ENCODE data around the gene ADAM15. TPM values are rescaled to one million over a fixed set of nuclear protein-coding genes. Genes with fewer than 3 reads are reported as not detected.

Gene ADAM15
- total RNA-seq, 1 experiment from 2014 or later, result 38.4 TPM

- TF ChIP-seq NFATC4 (CRISPR knock-in tag; IDR thresholded peaks at IDR 0.05) (peak; percentile 23; the same call in 1 of the 2 replicates), TEAD1 (CRISPR knock-in tag; IDR thresholded peaks at IDR 0.05) (peak; percentile 88)
These were observed 33.8 kb upstream of the ADAM15 start (continued) for GRCh38 chr1:155017041-155017945.

- ATAC-seq, result no peak
- DNase-seq (ENCODE audit: low spot score), result no peak
- no peaks in the 10 kb centered on the region for H3K9me3 Mint-ChIP-seq
- H3K27me3 Mint-ChIP-seq (ENCODE audit: low read depth), result peaks cover 4% of the 10 kb centered on the region; the same call in 1 of the 2 replicates
- H3K27ac Mint-ChIP-seq, result no peak overlapping the region
- TF ChIP-seq NFE2L1 (CRISPR knock-in tag; IDR thresholded peaks at IDR 0.05), result no peak
- no peak for TF ChIP-seq ZNF532 (CRISPR knock-in tag; IDR thresholded peaks at IDR 0.05; ENCODE audit: borderline replicate concordance)
- no peak for TF ChIP-seq MXD4 (CRISPR knock-in tag; IDR thresholded peaks at IDR 0.05; ENCODE audit: borderline replicate concordance)
- no peak for TF ChIP-seq USF1 (CRISPR knock-in tag; IDR thresholded peaks at IDR 0.05)
- TF ChIP-seq STAT6 (CRISPR knock-in tag; conservative IDR thresholded peaks at IDR 0.05; ENCODE audit: low read depth), result no peak
- no peak for TF ChIP-seq ATF1 (CRISPR knock-in tag; IDR thresholded peaks at IDR 0.05)
- TF ChIP-seq ERG (CRISPR knock-in tag; IDR thresholded peaks at IDR 0.05), result no peak
- no peak for TF ChIP-seq ZNF281 (CRISPR knock-in tag; IDR thresholded peaks at IDR 0.05)
- TF ChIP-seq GTF2I (CRISPR knock-in tag; conservative IDR thresholded peaks at IDR 0.05), result no peak
- TF ChIP-seq TEAD4 (CRISPR knock-in tag; IDR thresholded peaks at IDR 0.05), result no peak
- no peak for TF ChIP-seq TCF7 (CRISPR knock-in tag; IDR thresholded peaks at IDR 0.05; ENCODE audit: low read depth)
- TF ChIP-seq ESRRA (CRISPR knock-in tag; IDR thresholded peaks at IDR 0.05; ENCODE audit: borderline replicate concordance), result no peak
- TF ChIP-seq SMAD4 (CRISPR knock-in tag; IDR thresholded peaks at IDR 0.05), result no peak
- TF ChIP-seq NR2C2 (CRISPR knock-in tag; IDR thresholded peaks at IDR 0.05), result no peak
- no peak for TF ChIP-seq E2F5 (CRISPR knock-in tag; IDR thresholded peaks at IDR 0.05)
- TF ChIP-seq ETV6 (CRISPR knock-in tag; IDR thresholded peaks at IDR 0.05), result no peak
- peaks cover 40% of the 10 kb centered on the region for H3K4me1 Mint-ChIP-seq
- CTCF ChIA-PET, result interaction anchor here (0.6 to 6.8 kb wide), 46 partner anchors 8 to 209 kb away, joined by 3 to 79 read pairs (median 8); partner anchors contain the start of genes ADAM15, DCST1, DCST2 and EFNA3
- H3K4me3 Mint-ChIP-seq, result peak overlapping the region; percentile 62
- H3K36me3 Mint-ChIP-seq, result peaks cover 6% of the 10 kb centered on the region; the same call in 1 of the 2 replicates
- POLR2A ChIA-PET, result interaction anchor here (0.7 to 3.5 kb wide), 10 partner anchors 15 to 49 kb away, joined by 3 to 28 read pairs (median 4); partner anchors contain the start of genes ADAM15, LENEP, SHC1 and ZBTB7B
These were observed 33.2 kb upstream of the ADAM15 start for GRCh38 chr1:155017946-155018316.

Measured in WTC11 (cell line).